ENCODE results near the gene C4orf51.
"Not testable (repeated sequence)": the region's sequence is repeated elsewhere in the genome, so short reads cannot be mapped to it uniquely, and the experiment has no call there.

Gene C4orf51

DNA sequence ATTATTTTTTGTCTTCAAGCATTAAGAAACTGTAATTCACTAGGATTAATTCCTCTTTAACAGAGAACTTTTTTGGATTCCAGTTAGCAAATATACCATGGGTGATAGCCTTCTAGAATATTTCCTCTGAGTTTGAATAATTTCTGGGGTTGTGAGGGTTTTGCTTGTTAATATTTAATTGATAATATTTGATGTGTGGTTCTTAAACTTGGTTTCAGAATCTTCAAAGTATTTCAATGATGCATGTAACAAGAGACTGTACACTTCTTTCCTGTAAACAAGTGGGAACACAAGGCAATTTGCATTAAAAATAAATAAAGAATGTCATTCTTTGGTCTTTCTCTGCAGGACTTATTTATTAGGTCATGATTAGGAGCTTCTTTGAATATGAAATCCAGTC lies 9.5 kb upstream of the C4orf51 start:
- no peak overlapping the region for H3K4me3 ChIP-seq (ENCODE audit: low read depth in 1 of 2, low read length in 2 of 2)
- H3K27me3 ChIP-seq (ENCODE audit: control insufficient read depth in 1 of 2, insufficient read depth in 2 of 2, low read length in 2 of 2) = no peaks in the 10 kb centered on the region
- H3K9me3 ChIP-seq (ENCODE audit: control insufficient read depth in 1 of 2, low read length in 2 of 2) = no peaks in the 10 kb centered on the region
- H3K4me1 ChIP-seq (ENCODE audit: control insufficient read depth in 1 of 2, insufficient read depth in 2 of 2, low read length in 2 of 2) = no peaks in the 10 kb centered on the region
- no peak overlapping the region for H3K27ac ChIP-seq (ENCODE audit: low read depth, low read length)
- no peak overlapping the region for H3K9ac ChIP-seq (ENCODE audit: low read depth in 1 of 2, low read length in 2 of 2)
- no peaks in the 10 kb centered on the region for H3K36me3 ChIP-seq (ENCODE audit: control insufficient read depth in 1 of 2, insufficient read depth in 2 of 2, low read length in 2 of 2)

DNA sequence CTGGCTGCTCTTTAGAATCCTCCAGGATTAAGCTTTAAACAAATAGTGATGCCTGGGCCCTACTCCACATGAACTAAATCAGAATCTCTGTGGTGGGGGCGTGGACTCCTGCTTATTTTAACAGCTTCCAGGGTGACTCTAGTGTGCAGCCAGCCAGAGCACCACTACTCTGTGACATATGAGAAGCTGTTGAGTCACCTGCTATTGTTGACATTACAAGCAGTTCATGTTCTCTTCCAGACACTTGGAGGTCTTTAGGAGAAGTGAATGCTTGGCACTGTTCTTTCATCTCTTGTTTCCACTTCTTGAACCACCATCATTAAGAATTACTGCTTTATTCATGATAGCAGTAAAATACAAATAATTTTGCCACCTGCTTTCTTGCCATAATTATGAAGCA lies 426 bp upstream of the C4orf51 start:
- H3K4me1 ChIP-seq (ENCODE audit: control insufficient read depth in 1 of 2, insufficient read depth in 2 of 2, low read length in 2 of 2) = peaks cover 20% of the 10 kb centered on the region in 2 donors
- H3K4me3 ChIP-seq (ENCODE audit: low read depth in 1 of 2, low read length in 2 of 2) = peak overlapping the region in 1 of 2 donors; percentile 30
- H3K27me3 ChIP-seq (ENCODE audit: control insufficient read depth in 1 of 2, insufficient read depth in 2 of 2, low read length in 2 of 2) = no peaks in the 10 kb centered on the region
- H3K36me3 ChIP-seq (ENCODE audit: control insufficient read depth in 1 of 2, insufficient read depth in 2 of 2, low read length in 2 of 2) = no peaks in the 10 kb centered on the region
- H3K27ac ChIP-seq (ENCODE audit: low read depth, low read length) = peak overlapping the region; percentile 5
- H3K9ac ChIP-seq (ENCODE audit: low read depth in 1 of 2, low read length in 2 of 2) = no peak overlapping the region
- H3K9me3 ChIP-seq (ENCODE audit: control insufficient read depth in 1 of 2, low read length in 2 of 2) = no peaks in the 10 kb centered on the region

DNA sequence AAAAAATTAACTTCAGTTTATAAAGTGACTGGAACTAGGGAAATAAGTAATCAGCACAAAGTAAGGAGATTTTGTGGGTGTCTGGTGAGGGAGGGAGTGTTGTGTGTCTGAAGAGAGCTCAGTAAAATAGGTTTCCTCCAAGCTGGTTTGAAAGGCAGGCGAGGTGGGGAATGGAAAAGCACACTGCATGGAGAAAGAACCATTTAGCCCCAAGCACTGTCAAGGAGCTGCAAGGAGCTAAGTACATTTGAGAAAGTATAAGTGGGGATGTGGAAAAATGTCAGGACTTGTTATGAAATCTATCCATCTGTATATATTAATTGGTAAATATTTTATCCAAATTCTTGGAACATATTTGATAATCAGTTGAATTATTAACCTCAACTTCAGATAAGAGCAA lies 956 bp downstream of the C4orf51 start:
- Histone ChIP-seq H3K9ac (ENCODE audit: low read depth in 1 of 2, low read length in 2 of 2) (no peak overlapping the region), H3K36me3 (ENCODE audit: control insufficient read depth in 1 of 2, insufficient read depth in 2 of 2, low read length in 2 of 2) (no peaks in the 10 kb centered on the region), H3K9me3 (ENCODE audit: control insufficient read depth in 1 of 2, low read length in 2 of 2) (no peaks in the 10 kb centered on the region), H3K4me1 (ENCODE audit: control insufficient read depth in 1 of 2, insufficient read depth in 2 of 2, low read length in 2 of 2) (peaks cover 20% of the 10 kb centered on the region in 2 donors), H3K27me3 (ENCODE audit: control insufficient read depth in 1 of 2, insufficient read depth in 2 of 2, low read length in 2 of 2) (no peaks in the 10 kb centered on the region), H3K27ac (ENCODE audit: low read depth, low read length) (no peak overlapping the region), H3K4me3 (ENCODE audit: low read depth in 1 of 2, low read length in 2 of 2) (no peak overlapping the region)

DNA sequence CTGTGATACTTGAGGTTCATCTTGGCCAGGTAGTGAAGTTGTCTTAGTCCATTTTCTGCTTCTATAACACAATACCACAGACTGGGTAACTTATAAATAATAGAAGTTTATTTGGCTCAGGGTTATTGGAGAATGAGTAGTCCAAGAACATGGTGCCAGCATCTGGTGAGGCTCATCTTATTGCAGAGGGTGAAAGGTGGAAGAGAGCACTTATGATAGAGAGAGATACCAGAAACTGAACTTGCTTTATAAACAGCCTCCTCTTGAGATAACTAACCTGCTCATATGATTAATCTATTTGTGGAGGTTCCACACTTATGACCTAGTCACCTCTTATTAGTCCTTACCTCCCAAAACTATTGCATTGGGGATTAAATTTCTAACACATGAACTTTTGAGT lies 1.6 kb downstream of the C4orf51 start:
- Histone ChIP-seq H3K4me3 (ENCODE audit: low read depth in 1 of 2, low read length in 2 of 2) (no peak overlapping the region), H3K27ac (ENCODE audit: low read depth, low read length) (no peak overlapping the region), H3K27me3 (ENCODE audit: control insufficient read depth in 1 of 2, insufficient read depth in 2 of 2, low read length in 2 of 2) (no peaks in the 10 kb centered on the region), H3K4me1 (ENCODE audit: control insufficient read depth in 1 of 2, insufficient read depth in 2 of 2, low read length in 2 of 2) (peaks cover 20% of the 10 kb centered on the region in 2 donors), H3K9ac (ENCODE audit: low read depth in 1 of 2, low read length in 2 of 2) (no peak overlapping the region), H3K9me3 (ENCODE audit: control insufficient read depth in 1 of 2, low read length in 2 of 2) (no peaks in the 10 kb centered on the region), H3K36me3 (ENCODE audit: control insufficient read depth in 1 of 2, insufficient read depth in 2 of 2, low read length in 2 of 2) (no peaks in the 10 kb centered on the region)

DNA sequence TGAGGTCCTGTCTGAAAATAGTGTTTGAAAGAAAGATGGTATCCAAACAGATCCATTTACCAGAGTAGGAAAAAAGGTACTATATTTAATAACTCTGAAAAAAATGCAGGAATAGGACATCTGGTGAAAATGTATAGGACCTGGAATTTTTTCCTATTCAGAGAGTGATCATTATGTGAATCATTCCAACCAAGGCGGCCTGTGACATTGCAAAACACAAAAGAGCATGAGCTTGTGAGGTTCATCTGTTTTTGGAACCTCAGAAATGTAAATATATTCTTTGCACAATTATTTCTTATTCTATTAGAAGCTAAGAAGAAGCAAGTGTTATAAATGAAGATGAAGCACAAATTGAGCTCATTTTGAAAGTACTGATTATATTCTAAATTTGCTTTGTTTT lies 2.0 kb downstream of the C4orf51 start:
- Histone ChIP-seq H3K4me1 (ENCODE audit: control insufficient read depth in 1 of 2, insufficient read depth in 2 of 2, low read length in 2 of 2) (peaks cover 20% of the 10 kb centered on the region in 2 donors), H3K27me3 (ENCODE audit: control insufficient read depth in 1 of 2, insufficient read depth in 2 of 2, low read length in 2 of 2) (no peaks in the 10 kb centered on the region), H3K4me3 (ENCODE audit: low read depth in 1 of 2, low read length in 2 of 2) (no peak overlapping the region), H3K9me3 (ENCODE audit: control insufficient read depth in 1 of 2, low read length in 2 of 2) (no peaks in the 10 kb centered on the region), H3K27ac (ENCODE audit: low read depth, low read length) (no peak overlapping the region), H3K36me3 (ENCODE audit: control insufficient read depth in 1 of 2, insufficient read depth in 2 of 2, low read length in 2 of 2) (no peaks in the 10 kb centered on the region), H3K9ac (ENCODE audit: low read depth in 1 of 2, low read length in 2 of 2) (no peak overlapping the region)

DNA sequence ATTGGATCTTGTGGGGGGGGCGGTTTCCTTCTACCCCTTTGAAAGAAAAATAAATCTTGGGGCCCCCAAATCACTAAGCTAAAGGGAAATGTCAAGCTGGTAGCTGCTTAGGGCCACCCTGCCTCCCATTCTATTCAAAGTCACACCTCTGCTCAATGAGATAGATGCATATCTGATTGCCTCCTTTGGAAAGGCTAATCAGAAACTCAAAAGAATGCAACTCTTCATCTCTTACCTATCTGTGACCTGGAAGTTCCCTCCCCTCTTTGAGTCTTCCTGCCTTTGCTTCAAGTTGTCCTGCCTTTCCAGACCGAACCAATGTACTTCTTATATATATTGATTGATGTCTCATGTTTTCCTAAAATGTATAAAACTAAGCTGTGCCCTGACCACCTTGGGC lies 7.0 kb downstream of the C4orf51 start:
- no peaks in the 10 kb centered on the region for H3K27me3 ChIP-seq (ENCODE audit: control insufficient read depth in 1 of 2, insufficient read depth in 2 of 2, low read length in 2 of 2)
- no peak overlapping the region for H3K9ac ChIP-seq (ENCODE audit: low read depth in 1 of 2, low read length in 2 of 2)
- no peak overlapping the region for H3K27ac ChIP-seq (ENCODE audit: low read depth, low read length)
- no peak overlapping the region for H3K4me3 ChIP-seq (ENCODE audit: low read depth in 1 of 2, low read length in 2 of 2)
- no peaks in the 10 kb centered on the region for H3K36me3 ChIP-seq (ENCODE audit: control insufficient read depth in 1 of 2, insufficient read depth in 2 of 2, low read length in 2 of 2)
- no peaks in the 10 kb centered on the region for H3K4me1 ChIP-seq (ENCODE audit: control insufficient read depth in 1 of 2, insufficient read depth in 2 of 2, low read length in 2 of 2)
- no peaks in the 10 kb centered on the region for H3K9me3 ChIP-seq (ENCODE audit: control insufficient read depth in 1 of 2, low read length in 2 of 2)

DNA sequence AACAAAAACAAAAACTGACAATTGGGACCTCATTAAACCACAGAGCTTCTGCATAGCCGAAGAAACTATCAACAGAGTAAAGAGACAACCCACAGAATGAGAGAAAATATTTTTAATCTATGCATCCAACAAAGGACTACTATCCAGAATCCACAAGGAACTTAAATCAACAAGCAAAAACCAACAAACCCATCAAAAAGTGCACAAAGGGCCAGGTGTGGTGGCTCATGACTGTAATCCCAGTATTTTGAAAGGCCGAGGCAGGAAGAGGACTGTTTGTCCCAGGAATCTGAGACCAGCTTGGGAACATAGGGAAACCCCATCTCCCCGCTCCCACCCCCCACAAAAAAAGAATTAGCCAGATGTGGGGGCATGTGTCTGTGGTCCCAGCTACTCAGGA lies 10.7 kb downstream of the C4orf51 start:
- Histone ChIP-seq H3K36me3 (ENCODE audit: control insufficient read depth in 1 of 2, insufficient read depth in 2 of 2, low read length in 2 of 2) (no peaks in the 10 kb centered on the region), H3K4me1 (ENCODE audit: control insufficient read depth in 1 of 2, insufficient read depth in 2 of 2, low read length in 2 of 2) (no peaks in the 10 kb centered on the region), H3K4me3 (ENCODE audit: low read depth in 1 of 2, low read length in 2 of 2) (no peak overlapping the region), H3K27me3 (ENCODE audit: control insufficient read depth in 1 of 2, insufficient read depth in 2 of 2, low read length in 2 of 2) (no peaks in the 10 kb centered on the region), H3K9me3 (ENCODE audit: control insufficient read depth in 1 of 2, low read length in 2 of 2) (no peaks in the 10 kb centered on the region), H3K9ac (ENCODE audit: low read depth in 1 of 2, low read length in 2 of 2) (no peak overlapping the region), H3K27ac (ENCODE audit: low read depth, low read length) (no peak overlapping the region)

DNA sequence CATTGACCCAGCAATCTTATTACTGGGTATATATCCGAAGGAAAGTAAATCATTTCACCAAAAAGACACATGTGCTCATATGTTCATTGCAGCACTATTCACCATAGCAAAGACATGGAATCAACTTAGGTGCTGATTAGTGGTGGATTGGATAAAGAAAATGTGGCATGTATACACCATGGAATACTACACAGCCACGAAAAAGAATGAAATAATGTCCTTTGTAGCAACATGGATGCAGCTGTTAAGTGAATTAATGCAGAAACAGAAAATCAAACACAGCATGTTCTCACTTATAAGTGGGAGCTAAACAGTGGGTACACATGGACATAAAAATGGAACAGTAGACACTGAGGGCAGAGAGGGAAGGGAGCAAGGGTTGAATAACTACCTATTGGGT lies 11.5 kb downstream of the C4orf51 start:
- H3K4me1 ChIP-seq (ENCODE audit: control insufficient read depth in 1 of 2, insufficient read depth in 2 of 2, low read length in 2 of 2); H3K27ac ChIP-seq (ENCODE audit: low read depth, low read length); H3K9me3 ChIP-seq (ENCODE audit: control insufficient read depth in 1 of 2, low read length in 2 of 2); H3K27me3 ChIP-seq (ENCODE audit: control insufficient read depth in 1 of 2, insufficient read depth in 2 of 2, low read length in 2 of 2); H3K9ac ChIP-seq (ENCODE audit: low read depth in 1 of 2, low read length in 2 of 2); H3K4me3 ChIP-seq (ENCODE audit: low read depth in 1 of 2, low read length in 2 of 2); H3K36me3 ChIP-seq (ENCODE audit: control insufficient read depth in 1 of 2, insufficient read depth in 2 of 2, low read length in 2 of 2): not testable (repeated sequence)

DNA sequence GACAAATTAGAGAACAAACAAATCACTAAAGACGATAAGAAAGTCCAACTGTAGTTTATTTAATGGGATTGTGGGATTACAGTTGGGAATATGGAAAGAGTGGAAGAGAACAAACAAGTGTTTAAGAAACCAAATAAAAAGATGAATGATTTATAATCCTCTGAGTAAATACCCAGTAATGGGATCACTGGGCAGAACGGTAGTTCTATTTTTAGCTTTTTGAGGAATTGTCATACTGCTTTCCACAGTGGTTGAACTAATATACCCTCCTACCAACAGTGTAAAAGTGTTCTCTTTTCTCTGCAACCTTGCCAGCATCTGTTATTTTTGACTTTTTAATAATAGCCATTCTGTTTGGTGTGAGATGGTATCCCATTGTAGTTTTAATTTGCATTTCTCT lies 15.0 kb downstream of the C4orf51 start:
- no peak overlapping the region for H3K4me3 ChIP-seq (ENCODE audit: low read depth in 1 of 2, low read length in 2 of 2)
- no peak overlapping the region for H3K27ac ChIP-seq (ENCODE audit: low read depth, low read length)
- H3K36me3 ChIP-seq (ENCODE audit: control insufficient read depth in 1 of 2, insufficient read depth in 2 of 2, low read length in 2 of 2) = no peaks in the 10 kb centered on the region

DNA sequence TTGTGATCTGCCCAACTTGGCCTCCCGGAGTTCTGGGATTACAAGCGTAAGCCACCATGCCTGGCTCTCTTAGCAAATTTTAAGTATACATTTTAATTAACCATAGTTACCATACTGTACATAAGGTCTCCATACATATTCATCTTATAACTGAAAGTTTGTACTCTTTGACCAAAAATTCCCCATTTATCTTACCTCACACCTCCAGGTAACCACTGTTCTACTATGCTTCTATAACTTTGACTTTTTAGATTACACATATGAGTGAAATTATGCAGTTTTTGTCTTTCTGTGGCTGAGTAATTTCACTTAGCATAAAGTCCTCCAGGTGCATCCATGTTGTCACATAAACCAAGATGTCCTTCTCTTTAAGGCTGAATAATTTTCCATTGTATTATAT lies 17.4 kb downstream of the C4orf51 start:
- Histone ChIP-seq H3K4me3 (ENCODE audit: low read depth in 1 of 2, low read length in 2 of 2) (no peak overlapping the region), H3K9ac (ENCODE audit: low read depth in 1 of 2, low read length in 2 of 2) (no peak overlapping the region), H3K9me3 (ENCODE audit: control insufficient read depth in 1 of 2, low read length in 2 of 2) (no peaks in the 10 kb centered on the region), H3K4me1 (ENCODE audit: control insufficient read depth in 1 of 2, insufficient read depth in 2 of 2, low read length in 2 of 2) (no peaks in the 10 kb centered on the region), H3K27ac (ENCODE audit: low read depth, low read length) (no peak overlapping the region), H3K27me3 (ENCODE audit: control insufficient read depth in 1 of 2, insufficient read depth in 2 of 2, low read length in 2 of 2) (no peaks in the 10 kb centered on the region), H3K36me3 (ENCODE audit: control insufficient read depth in 1 of 2, insufficient read depth in 2 of 2, low read length in 2 of 2) (no peaks in the 10 kb centered on the region)

More for the DNA sequence above, 15.0 kb downstream of the C4orf51 start:
- Histone ChIP-seq H3K9me3 (ENCODE audit: control insufficient read depth in 1 of 2, low read length in 2 of 2) (no peaks in the 10 kb centered on the region), H3K4me1 (ENCODE audit: control insufficient read depth in 1 of 2, insufficient read depth in 2 of 2, low read length in 2 of 2) (no peaks in the 10 kb centered on the region), H3K27me3 (ENCODE audit: control insufficient read depth in 1 of 2, insufficient read depth in 2 of 2, low read length in 2 of 2) (no peaks in the 10 kb centered on the region), H3K9ac (ENCODE audit: low read depth in 1 of 2, low read length in 2 of 2) (no peak overlapping the region)

DNA sequence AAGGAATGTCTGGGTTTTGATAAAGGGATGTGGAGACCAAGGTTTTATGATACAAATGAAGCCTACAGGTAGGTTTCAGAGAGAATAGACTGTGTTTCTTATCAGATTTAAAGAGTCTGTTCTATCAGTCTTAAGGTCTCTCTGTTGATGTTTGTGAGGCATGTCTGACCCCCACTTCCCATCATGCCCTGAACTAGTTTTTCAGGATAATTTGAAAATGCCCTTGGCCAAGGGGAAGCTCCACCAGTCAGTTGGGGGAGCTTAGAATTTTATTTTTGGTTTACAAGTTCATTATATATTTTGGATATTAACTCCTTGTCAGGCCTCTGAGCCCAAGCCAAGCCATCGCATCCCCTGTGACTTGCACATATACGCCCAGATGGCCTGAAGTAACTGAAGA lies 18.6 kb downstream of the C4orf51 start:
- H3K36me3 ChIP-seq (ENCODE audit: control insufficient read depth in 1 of 2, insufficient read depth in 2 of 2, low read length in 2 of 2) = no peaks in the 10 kb centered on the region
- H3K27ac ChIP-seq (ENCODE audit: low read depth, low read length) = no peak overlapping the region
- H3K9me3 ChIP-seq (ENCODE audit: control insufficient read depth in 1 of 2, low read length in 2 of 2) = no peaks in the 10 kb centered on the region
- no peak overlapping the region for H3K9ac ChIP-seq (ENCODE audit: low read depth in 1 of 2, low read length in 2 of 2)
- H3K4me3 ChIP-seq (ENCODE audit: low read depth in 1 of 2, low read length in 2 of 2) = no peak overlapping the region
- no peaks in the 10 kb centered on the region for H3K27me3 ChIP-seq (ENCODE audit: control insufficient read depth in 1 of 2, insufficient read depth in 2 of 2, low read length in 2 of 2)
- no peaks in the 10 kb centered on the region for H3K4me1 ChIP-seq (ENCODE audit: control insufficient read depth in 1 of 2, insufficient read depth in 2 of 2, low read length in 2 of 2)
